A549 (cell line): ENCODE measurements around the gene TMCC2. TPM values are rescaled to one million over a fixed set of nuclear protein-coding genes. Genes with fewer than 3 reads are reported as not detected.

Experiments
- ATAC-seq, 2 experiments: fragments of 200-7000 bp in 1 of 2; fragments of >200 bp in 1 of 2; cut with Nextera tagmentation in 1 of 2; cut with Tn5 transposase in 1 of 2; 3 replicates each; pipeline versions ENCODE4 v1.8.0 to v1.9.1; 2018 to 2020; ENCODE audit warnings: mild to moderate bottlenecking in 1 of 2, moderate library complexity in 1 of 2
- CTCF ChIA-PET: fragments of 300-600 bp; sonication (Branson Sonifier 250); formaldehyde crosslinking; extraction: SDS; loops from one replicate; lab custom pipeline; 2021; ENCODE audit warnings: antibody characterized with exemption, inconsistent platforms; lab: Yijun Ruan, JAX
- POLR2A ChIA-PET: fragments of 350-600 bp; formaldehyde crosslinking; extraction: SDS; loops from one replicate; lab custom pipeline; 2021; ENCODE audit warnings: antibody characterized with exemption, inconsistent platforms; lab: Yijun Ruan, JAX
- DNase-seq, 2 experiments: peaks; one replicate each; pipeline versions ENCODE4 v3.0.0 to v3.0.0-alpha.2; 2011 to 2016; ENCODE audit warnings: low read depth in 1 of 2, low spot score in 1 of 2
- FAIRE-seq: peaks from 2 replicates; lab custom pipeline; 2011; peaks lifted over from hg19 to GRCh38; lab: Jason Lieb, UNC
- H3K27ac ChIP-seq, 2 experiments: fragments of >200 bp; sonication (Bioruptor Twin); formaldehyde crosslinking; 3 replicates each; pipeline ENCODE4 v1.5.1; 2016 to 2017
- H3K4me1 ChIP-seq: fragments of >200 bp; sonication (Bioruptor Twin); formaldehyde crosslinking; 3 replicates; pipeline ENCODE4 v1.6.1; 2016
- H3K4me2 ChIP-seq: fragments of >200 bp; sonication (Bioruptor Twin); formaldehyde crosslinking; 3 replicates; pipeline ENCODE4 v1.6.1; 2016
- H3K4me3 ChIP-seq: fragments of >200 bp; sonication (Bioruptor Twin); formaldehyde crosslinking; 3 replicates; pipeline ENCODE4 v1.5.1; 2016
- H3K9me3 ChIP-seq: fragments of >200 bp; sonication (Bioruptor Twin); formaldehyde crosslinking; 3 replicates; pipeline ENCODE4 v1.6.1; 2016
- BCL3 ChIP-seq: fragments of >200 bp; sonication (Bioruptor Twin); formaldehyde crosslinking; IDR thresholded peaks from 3 replicates; pipeline ENCODE4 v1.6.1; 2016
- CEBPB ChIP-seq, 2 experiments: fragments of >200 bp in 1 of 2; sonication (Bioruptor Twin) in 1 of 2; formaldehyde crosslinking in 1 of 2; IDR thresholded peaks; 2 replicates each; pipeline ENCODE4 v1.6.1; 2012 to 2016
- CHD2 ChIP-seq: fragments of 150-350 bp; IDR thresholded peaks from 2 replicates; pipeline ENCODE4 v1.6.1; 2014; ENCODE audit warnings: low read length; ENCODE audit not compliant: partially characterized antibody
- CTCF ChIP-seq: fragments of >200 bp; sonication (Bioruptor Twin); formaldehyde crosslinking; IDR thresholded peaks from 3 replicates; pipeline ENCODE4 v1.5.1; 2016
- E2F6 ChIP-seq: IDR thresholded peaks from 2 replicates; pipeline ENCODE4 v1.6.1; 2012; ENCODE audit warnings: low read depth, borderline replicate concordance
- ELK1 ChIP-seq: fragments of 150-350 bp; IDR thresholded peaks from 2 replicates; pipeline ENCODE4 v1.6.1; 2014; ENCODE audit warnings: low read depth, mild to moderate bottlenecking, low read length
- ESRRA ChIP-seq: fragments of 150-350 bp; IDR thresholded peaks from 2 replicates; pipeline ENCODE4 v1.6.1; 2014; ENCODE audit warnings: mild to moderate bottlenecking, low read length, borderline replicate concordance
- HOXA7 ChIP-seq: fragments of 250-450 bp; sonication (Bioruptor Pico); IDR thresholded peaks from 2 replicates; pipeline ENCODE4 v1.5.0; 2020; ENCODE audit warnings: mild to moderate bottlenecking, moderate library complexity
- JUNB ChIP-seq: fragments of >200 bp; sonication (Bioruptor Twin); formaldehyde crosslinking; IDR thresholded peaks from 2 replicates; pipeline ENCODE4 v1.6.1; 2016
- KDM5A ChIP-seq: fragments of 200-600 bp; sonication (generic); IDR thresholded peaks from 2 replicates; pipeline ENCODE4 v1.6.1; 2016; ENCODE audit warnings: antibody characterized with exemption, mild to moderate bottlenecking
- MAFK ChIP-seq: fragments of 450-650 bp; IDR thresholded peaks from 2 replicates; pipeline ENCODE4 v1.6.1; 2014; ENCODE audit not compliant: partially characterized antibody
- MAX ChIP-seq: IDR thresholded peaks from 2 replicates; pipeline ENCODE4 v1.6.1; 2012
- MAZ ChIP-seq: fragments of 150-350 bp; IDR thresholded peaks from 2 replicates; pipeline ENCODE4 v1.6.1; 2014; ENCODE audit warnings: antibody characterized with exemption, low read depth, low read length, borderline replicate concordance
- PBX3 ChIP-seq: IDR thresholded peaks from 2 replicates; pipeline ENCODE4 v1.6.1; 2012
- PHF8 ChIP-seq: fragments of 200-600 bp; sonication (generic); IDR thresholded peaks from 2 replicates; pipeline ENCODE4 v1.6.1; 2016; ENCODE audit warnings: low read depth, mild to moderate bottlenecking, antibody characterized with exemption, moderate library complexity, borderline replicate concordance
- POLR2A ChIP-seq: IDR thresholded peaks from 2 replicates; pipeline ENCODE4 v1.6.1; 2012; ENCODE audit warnings: mild to moderate bottlenecking, low read length
- USF2 ChIP-seq: fragments of 450-650 bp; IDR thresholded peaks from 2 replicates; pipeline ENCODE4 v1.6.1; 2014; ENCODE audit warnings: antibody characterized with exemption
- ZFP36 ChIP-seq: fragments of 450-650 bp; IDR thresholded peaks from 2 replicates; pipeline ENCODE4 v1.6.1; 2014; ENCODE audit warnings: borderline replicate concordance; ENCODE audit not compliant: partially characterized antibody
- WGBS: methylation state at CpG from one replicate; pipeline ENCODE4 v1.1.6; 2017; ENCODE audit errors: missing lambda C conversion rate; 5-methylcytosine and 5-hydroxymethylcytosine counted together
- polyA plus RNA-seq, 4 experiments: library from polyadenylated mRNA; depleted of rRNA in 3 of 4; stranded (reverse); fragments of >200 nt; fragmentation: RNase III in 1 of 4; extraction: RNeasy Plus Mini Kit Qiagen cat#74134 plus additional on column Dnase treatment in 1 of 4; gene quantifications; 2 replicates in 3 of 4; 3 replicates in 1 of 4; pipeline ENCODE4 v1.2.3, GENCODE V29; 2011 to 2017

TMCC2 gene
- polyA plus RNA-seq, 2 of the 4 experiments (the other 2 are of a cell fraction): 1.7 to 3.2 TPM

- TF ChIP-seq ELK1 (no peak), CTCF (no peak)
These were observed 90.7 kb downstream of the TMCC2 start (continued) for GRCh38 chr1:205318231-205318991.

GRCh38 chr1:205319081-205320018 is 91.6 kb downstream of the TMCC2 start:
- peak in 1 of 2 experiments; percentile 4; a peak in 2 of 6 replicates for ATAC-seq
- H3K4me3 ChIP-seq: peak overlapping the region; percentile 95
- ChIA-PET POLR2A (interaction anchor here (0.7 to 1.7 kb wide), 7 partner anchors 11 to 46 kb away, joined by 3 to 9 read pairs (median 7); no protein-coding TSS in a partner anchor), CTCF (interaction anchor here (1.1 to 89.2 kb wide), 4 partner anchors 6 to 330 kb away, joined by 3 to 3627 read pairs (median 1815); partner anchors contain the start of genes KLHDC8A and NUAK2)
- TF ChIP-seq ESRRA (0 out of 2 replicates have a peak, but pooled peaks have one; percentile 12), HOXA7 (0 out of 2 replicates have a peak, but pooled peaks have one; percentile 33), PBX3 (peak; percentile 29; the same call in 1 of the 2 replicates), MAFK (peak; percentile 42), CHD2 (no peak), MAX (0 out of 2 replicates have a peak, but pooled peaks have one; percentile 13), CEBPB (IDR thresholded peaks at IDR 0.05) (peak; percentile 81 to 94), JUNB (no peak)
- TF ChIP-seq, all 56 proteins: peak for 6
- H3K27ac ChIP-seq: peak overlapping the region; percentile 96 to 99
- H3K4me2 ChIP-seq: peak overlapping the region; percentile 99
- DNase-seq (peak in 1 of 2 experiments; percentile 80), FAIRE-seq (no peak)
- H3K4me1 ChIP-seq: peaks cover 47% of the 10 kb centered on the region
- no peaks in the 10 kb centered on the region for H3K9me3 ChIP-seq
- WGBS: 0% methylated on average over 5 of the region's 6 CpGs

GRCh38 chr1:205321162-205321958 is 93.6 kb downstream of the TMCC2 start, which contains the start of gene NUAK2:
TSS of gene NUAK2 (minus strand) at chr1:205321745. CDS start at chr1:205321628, 117 bp downstream.
- FAIRE-seq (no peak), ATAC-seq (peak; percentile 70 to 85), DNase-seq (peak; percentile 92 to 95)
- CTCF ChIA-PET: interaction anchor here (0.6 to 89.2 kb wide), 7 partner anchors 4 to 216 kb away, joined by 3 to 3627 read pairs (median 4); partner anchors contain the start of genes KLHDC8A and NUAK2
- peak within 1 kb of the TSS; percentile 99 for H3K4me2 ChIP-seq
- H3K4me3 ChIP-seq: peak within 1 kb of the TSS; percentile 95
- peaks cover 41% of the 10 kb centered on the region for H3K4me1 ChIP-seq
- 4% methylated on average over 13 of the region's 75 CpGs for WGBS
- POLR2A ChIA-PET: interaction anchor here (0.5 to 2.6 kb wide), 11 partner anchors 8 to 148 kb away, joined by 3 to 19 read pairs (median 5); no protein-coding TSS in a partner anchor
- no peaks in the 10 kb centered on the region for H3K9me3 ChIP-seq
- H3K27ac ChIP-seq: peak within 1 kb of the TSS; percentile 96 to 99
- TF ChIP-seq POLR2A (peak; percentile 99), KDM5A (no peak), BCL3 (peak; percentile 97; the same call in 2 of the 3 replicates), E2F6 (peak; percentile 84), JUNB (no peak), PHF8 (peak; percentile 57; the same call in 1 of the 2 replicates), ZFP36 (peak; percentile 78), PBX3 (0 out of 2 replicates have a peak, but pooled peaks have one; percentile 46), MAX (peak; percentile 72), MAZ (no peak), USF2 (peak; percentile 92)
